ENCODE data around the gene DUOXA1.
"Not testable (repeated sequence)": the region's sequence is repeated elsewhere in the genome, so short reads cannot be mapped to it uniquely, and the experiment has no call there.

DUOXA1 gene

DNA sequence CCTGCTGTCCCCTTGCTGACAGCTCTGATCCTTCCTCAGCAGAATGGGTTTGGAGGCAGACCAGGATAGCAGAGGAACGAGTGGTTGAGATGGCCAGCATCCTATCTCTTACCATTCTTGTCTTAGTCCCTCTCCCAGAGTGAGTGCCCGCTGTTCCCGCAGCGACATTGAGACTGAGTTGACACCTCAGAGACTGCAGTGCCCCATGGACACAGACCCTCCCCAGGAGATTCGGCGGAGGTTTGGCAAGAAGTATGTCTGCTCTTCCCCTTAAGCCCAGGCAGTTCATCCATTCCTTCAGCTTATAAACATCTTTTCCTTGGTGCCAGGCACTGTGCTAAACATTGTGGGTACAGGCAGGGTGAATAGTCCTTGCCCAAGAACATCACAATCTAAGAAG lies 21.3 kb upstream of the DUOXA1 start:
- no peak for DNase-seq

DNA sequence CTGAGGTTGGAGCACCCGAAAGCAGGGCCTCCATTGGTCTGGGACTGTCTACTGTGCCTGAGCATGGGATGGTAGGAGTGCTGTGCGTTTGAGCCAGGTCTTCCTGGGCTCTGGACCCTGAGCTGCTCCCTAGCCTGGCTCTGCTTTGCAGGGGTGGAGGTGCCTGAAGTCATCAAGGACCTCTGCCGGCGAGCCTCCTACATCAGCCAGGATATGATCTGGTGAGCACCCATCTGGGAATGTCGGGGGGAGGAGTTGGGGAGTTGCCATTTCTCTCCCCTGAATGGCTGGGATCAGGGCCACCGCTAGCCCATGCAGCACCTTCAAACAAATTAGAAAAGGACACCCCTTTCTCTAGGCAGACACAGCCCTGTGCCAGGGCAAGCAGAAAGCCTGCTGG lies 20.8 kb upstream of the DUOXA1 start:
- DNase-seq = no peak

DNA sequence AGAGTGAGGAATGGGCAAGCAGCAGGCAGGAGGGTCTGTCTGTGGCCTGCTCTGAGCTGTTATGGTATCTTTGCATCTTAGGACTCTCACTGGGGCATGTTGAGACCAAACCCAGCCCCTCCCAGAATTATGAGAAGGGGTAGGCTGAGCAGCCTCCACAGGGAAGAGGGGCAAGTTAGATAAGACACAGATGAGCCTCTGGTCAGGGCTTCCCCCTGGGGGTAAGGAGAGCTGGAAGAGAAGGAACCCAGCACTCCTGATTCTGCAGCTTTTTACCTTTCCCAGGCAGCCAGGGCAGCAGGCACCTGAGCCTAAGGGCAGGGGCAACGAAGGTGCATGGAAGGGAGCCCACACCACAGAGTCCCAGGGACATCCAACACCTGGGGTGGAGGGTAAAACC lies 19.4 kb upstream of the DUOXA1 start:
- DNase-seq = no peak

DNA sequence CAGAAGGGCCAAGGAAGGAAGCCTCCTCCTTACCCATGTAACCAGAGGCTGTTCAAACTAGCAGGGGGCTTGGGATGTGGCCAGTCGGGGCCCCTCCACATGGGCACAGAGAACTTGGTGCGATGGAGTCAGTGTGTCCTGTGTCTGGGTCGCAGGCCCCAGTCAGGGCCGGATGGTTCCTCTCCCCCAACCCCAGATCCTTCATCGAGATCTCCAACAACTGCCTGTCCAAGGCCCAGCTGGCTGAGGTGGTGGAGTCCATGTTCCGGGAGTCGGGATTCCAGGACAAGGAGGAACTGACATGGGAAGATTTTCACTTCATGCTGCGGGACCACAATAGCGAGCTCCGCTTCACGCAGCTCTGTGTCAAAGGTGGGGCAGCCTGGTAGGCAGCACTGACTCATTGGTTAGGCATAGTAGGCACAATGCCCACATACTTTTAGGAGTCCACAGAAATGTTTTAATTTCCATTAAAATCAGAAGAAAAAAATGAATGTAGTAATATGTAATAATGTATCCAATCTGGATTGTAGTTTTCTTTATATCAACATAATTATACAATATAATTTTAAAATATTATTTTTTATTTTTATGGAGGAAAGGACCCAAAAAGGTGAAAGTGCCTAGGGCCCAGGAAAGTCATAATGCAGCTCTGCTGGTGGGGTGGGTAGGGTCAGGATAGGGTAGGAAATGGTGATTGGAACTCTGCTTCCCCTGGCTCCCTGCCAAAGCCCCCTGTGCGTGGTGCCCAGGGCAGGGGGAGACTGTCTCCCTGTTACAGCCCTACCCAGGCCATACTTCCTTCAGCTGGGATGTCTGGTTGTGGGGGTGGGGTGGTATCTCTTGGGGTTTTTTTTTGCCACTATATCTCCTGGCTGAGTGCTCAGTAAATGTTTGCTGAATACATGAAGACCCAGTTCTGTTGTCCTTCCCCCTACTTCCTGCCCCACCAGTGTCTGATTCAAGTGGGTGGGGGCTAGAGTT lies 18.7 kb upstream of the DUOXA1 start:
- DNase-seq = no peak

DNA sequence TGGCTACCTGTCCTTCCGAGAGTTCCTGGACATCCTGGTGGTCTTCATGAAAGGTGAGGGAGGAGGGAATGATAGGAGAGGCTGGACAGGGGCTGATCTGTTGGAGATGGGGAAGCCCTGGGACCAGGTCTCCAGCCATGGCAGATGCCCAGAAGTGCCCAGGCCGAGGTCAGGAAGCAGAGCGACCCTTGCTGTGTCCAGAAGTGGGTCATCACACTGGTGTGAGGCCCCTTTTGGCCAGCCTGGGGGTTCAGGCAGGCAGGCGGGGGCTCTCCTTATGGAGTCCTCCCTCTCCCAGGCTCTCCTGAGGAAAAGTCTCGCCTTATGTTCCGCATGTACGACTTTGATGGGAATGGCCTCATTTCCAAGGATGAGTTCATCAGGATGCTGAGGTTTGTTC lies 17.9 kb upstream of the DUOXA1 start:
- DNase-seq = no peak

DNA sequence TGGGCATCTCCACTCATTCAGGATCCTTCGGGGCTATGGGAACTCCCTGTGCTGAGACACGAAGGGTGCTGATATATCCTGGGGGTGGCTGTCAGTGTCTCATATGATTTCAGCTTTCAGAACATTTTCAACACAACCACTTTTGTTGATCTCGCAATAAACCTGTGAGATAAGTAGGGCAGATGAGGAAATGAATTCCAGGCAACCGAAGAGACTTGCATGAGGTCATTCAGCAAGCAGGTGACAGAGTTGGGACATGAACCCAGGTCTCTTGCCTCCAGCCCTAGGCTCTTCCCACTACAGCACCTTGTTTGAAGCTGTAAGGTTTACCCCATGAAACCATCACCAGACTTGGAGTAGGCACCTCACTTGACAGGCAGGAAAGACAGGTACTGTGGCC lies 16.7 kb upstream of the DUOXA1 start:
- no peak for DNase-seq

DNA sequence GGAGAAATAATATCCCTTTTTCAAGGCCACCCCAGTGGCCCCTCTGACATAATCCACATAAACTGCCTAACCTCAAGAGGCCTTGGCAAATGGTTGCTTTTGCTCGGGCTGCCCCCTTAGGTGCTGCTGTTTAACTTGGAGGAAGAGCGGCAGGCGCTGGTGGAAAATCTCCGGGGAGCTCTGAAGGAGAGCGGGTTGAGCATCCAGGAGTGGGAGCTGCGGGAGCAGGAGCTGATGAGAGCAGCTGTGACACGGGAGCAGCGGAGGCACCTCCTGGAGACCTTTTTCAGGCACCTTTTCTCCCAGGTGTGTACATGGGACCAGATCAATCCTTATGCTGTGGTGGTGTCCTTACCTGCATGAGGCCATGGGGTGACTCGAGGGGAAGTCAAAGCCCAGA lies 15.1 kb upstream of the DUOXA1 start:
- no peak for DNase-seq

DNA sequence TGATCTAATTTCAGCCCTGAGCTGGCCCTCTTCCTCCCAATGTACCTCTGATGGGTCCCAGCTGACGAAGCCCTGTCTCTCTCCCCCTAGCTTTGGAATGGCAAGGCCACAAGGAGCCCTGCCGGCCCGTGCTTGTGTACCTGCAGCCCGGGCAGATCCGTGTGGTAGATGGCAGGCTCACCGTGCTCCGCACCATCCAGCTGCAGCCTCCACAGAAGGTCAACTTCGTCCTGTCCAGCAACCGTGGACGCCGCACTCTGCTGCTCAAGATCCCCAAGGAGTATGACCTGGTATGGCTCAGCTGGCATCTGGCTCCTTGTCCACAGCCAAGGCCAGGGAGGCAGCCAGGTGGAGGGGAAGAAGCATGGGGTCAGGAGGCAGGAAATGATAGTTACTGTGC lies 14.3 kb upstream of the DUOXA1 start:
- DNase-seq = no peak

DNA sequence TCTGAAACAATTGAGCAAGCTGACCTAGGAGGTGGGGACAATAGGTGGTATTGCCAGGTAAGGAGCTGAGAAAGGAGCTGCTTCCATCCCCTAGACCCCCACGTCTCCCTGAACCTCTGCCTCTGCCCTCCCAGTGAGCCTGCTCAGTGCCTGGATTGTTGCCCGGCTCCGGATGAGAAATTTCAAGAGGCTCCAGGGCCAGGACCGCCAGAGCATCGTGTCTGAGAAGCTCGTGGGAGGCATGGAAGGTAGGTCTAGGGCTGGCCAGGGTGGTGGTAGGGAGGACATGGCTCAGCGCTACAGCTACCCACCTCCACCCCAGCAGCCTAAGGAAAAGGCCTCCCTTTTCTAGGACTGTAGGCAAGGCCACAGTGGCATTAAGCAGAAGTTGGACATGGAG lies 13.4 kb upstream of the DUOXA1 start:
- DNase-seq = no peak

DNA sequence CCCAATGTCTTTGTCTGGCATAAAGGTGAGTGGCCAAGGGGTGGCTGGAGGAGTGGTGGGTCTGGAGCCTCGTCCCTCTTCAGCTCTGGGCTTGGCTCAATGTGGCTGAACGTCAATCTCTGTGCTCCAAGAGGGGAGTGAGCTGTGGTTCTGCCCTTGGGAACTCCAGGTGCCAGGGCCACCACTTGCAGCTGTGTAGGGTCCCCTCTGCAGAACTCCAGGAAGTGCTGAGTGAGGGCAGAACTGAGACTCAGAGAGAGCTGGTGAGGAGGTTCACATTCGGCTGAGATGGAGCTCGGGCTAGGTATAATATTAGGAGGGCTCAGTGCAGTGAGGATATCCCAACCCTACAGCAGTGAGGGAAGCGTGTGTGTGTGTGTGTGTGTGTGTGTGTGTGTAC lies 11.7 kb upstream of the DUOXA1 start:
- DNase-seq = no peak

DNA sequence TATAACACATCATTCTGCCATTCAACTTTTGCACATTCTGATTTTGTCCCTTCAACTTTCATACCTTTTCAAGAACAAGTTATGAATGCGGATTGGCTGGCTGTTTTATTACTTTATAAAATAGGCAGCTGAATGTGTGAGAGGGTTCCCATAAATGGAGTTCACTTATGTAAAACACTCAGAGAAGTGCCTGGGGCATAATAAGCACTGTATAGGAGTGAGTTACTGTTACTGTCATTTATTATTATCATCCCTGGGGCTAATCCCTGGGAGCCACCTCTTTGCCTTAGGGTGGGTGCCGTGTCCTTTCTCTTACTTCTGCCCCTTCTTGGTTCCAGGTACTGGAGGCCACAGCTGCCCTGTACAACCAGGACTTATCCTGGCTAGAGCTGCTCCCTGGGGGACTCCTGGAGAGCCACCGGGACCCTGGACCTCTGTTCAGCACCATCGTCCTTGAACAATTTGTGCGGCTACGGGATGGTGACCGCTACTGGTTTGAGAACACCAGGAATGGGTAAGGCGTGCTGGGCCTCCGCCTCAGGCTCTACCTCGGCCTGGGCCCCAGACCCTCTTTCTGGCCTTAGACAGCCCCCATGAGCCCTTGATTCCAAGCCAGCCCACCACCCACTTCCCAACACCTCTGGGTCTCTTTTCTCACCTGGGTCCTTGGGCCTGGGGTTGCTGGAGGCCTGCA lies 11.0 kb upstream of the DUOXA1 start:
- DNase-seq = no peak

DNA sequence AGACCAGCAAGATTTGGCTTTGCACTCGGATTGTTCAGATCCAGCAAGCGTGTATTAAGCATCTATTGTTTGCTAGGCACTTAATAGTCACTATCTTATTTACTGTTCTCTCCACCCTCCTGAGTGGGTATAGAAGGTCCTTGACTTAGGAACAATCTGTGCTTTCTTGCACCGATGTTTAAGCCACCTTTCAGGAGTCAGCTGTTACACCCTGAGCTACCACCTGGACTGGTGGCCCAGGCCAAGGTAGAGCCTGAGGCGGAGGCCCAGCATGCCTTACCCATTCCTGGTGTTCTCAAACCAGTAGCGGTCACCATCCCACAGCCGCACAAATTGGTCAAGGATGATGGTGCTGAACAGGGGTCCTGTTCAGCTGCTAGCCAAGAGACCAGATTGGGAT lies 10.1 kb upstream of the DUOXA1 start:
- DNase-seq = no peak

DNA sequence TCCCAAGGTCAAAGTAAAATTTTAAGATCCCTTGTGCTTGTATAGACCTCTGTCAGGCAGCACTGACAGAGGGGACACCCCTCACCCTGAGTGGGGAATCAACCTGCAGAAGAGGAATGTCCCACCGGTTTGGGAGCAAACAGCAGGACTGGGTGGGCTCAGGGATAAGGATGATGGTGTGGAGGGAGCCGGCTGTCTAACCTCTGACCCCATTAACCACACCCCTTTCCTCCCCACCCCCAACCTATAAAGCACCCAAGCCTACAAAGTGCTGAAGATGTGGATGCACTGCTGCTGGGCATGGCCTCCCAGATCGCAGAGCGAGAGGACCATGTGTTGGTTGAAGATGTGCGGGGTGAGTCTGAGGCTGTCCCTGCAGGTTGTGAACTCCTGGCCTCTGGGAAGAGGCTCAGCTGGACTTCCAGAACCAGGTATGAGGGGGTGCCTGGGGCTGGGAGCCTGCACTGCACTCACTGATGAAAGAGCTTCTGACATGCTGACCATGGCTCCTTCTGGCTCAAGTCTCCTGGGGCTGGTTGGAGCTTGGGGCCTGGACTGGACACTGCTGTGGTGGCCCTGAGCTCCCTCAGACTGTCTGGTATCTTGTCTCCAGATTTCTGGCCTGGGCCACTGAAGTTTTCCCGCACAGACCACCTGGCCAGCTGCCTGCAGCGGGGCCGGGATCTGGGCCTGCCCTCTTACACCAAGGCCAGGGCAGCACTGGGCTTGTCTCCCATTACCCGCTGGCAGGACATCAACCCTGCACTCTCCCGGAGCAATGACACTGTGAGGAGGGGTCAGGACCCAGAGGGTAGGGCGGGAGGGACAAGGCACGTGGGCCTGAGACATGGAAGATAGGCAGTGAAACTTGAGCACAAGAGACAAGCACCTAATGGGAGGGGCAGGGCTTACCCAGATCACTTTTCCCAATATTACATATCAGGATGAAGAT lies 9.4 kb upstream of the DUOXA1 start:
- no peak for DNase-seq

DNA sequence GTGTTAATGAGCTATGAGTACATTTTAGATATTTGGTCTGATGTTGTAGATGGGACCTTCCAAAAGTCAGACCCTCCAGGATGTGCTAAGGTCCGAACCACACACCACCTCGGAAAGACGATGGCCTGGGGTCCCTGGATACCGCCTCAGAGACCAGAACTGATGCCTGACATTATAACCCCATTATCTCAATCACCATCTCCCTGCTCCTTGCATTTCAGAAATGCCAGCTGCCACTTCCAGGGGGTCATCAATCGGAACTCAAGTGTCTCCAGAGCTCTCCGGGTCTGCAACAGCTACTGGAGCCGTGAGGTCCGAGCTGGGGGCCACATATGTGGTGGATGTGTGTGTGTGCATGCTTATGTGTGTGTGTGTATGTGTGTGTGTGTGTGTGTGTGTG lies 8.0 kb upstream of the DUOXA1 start:
- DNase-seq = no peak

DNA sequence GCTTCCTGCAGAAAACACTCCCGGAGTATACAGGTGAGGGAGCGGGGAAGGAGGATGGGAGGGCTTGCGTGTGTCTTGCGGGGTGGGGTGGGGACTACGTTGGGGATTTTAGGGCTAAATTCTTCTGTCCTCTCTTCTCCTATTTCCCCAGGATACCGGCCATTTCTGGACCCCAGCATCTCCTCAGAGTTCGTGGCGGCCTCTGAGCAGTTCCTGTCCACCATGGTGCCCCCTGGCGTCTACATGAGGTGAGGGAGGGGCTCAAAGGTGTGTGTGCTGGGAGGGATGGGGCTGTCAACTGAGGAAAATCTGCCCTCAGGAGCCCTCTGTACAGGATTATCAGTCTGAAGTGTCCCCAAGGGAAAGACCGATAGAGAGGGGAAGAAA lies 6.7 kb upstream of the DUOXA1 start:
- DNase-seq = no peak

DNA sequence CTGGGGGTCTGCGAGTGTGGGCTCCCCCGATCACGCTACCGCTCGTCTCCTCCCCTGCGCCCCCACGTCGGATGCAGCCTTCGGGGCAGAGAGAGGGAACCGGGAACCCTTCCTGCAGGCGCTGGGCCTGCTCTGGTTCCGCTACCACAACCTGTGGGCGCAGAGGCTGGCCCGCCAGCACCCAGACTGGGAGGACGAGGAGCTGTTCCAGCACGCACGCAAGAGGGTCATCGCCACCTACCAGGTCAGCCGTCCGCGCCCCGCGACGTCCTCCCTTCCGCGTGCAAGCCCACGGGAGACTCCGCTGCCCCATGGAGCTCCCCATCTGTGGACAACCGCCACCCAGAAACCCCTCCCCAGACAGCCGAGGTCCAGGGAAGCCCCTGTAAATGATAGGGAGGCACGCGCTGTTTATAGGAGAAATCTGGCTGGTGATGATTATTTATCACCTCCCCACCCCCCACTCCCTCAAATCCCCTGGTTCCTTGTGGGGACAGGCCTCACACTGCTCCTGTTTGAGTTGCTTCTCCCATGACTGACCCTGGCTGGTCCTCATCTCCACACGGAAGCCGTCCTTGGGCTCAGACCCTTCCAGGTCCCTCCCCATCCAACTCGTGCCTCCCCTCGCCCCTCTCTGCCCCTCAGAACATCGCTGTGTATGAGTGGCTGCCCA lies 6.2 kb upstream of the DUOXA1 start:
- DNase-seq = not testable (repeated sequence)

DNA sequence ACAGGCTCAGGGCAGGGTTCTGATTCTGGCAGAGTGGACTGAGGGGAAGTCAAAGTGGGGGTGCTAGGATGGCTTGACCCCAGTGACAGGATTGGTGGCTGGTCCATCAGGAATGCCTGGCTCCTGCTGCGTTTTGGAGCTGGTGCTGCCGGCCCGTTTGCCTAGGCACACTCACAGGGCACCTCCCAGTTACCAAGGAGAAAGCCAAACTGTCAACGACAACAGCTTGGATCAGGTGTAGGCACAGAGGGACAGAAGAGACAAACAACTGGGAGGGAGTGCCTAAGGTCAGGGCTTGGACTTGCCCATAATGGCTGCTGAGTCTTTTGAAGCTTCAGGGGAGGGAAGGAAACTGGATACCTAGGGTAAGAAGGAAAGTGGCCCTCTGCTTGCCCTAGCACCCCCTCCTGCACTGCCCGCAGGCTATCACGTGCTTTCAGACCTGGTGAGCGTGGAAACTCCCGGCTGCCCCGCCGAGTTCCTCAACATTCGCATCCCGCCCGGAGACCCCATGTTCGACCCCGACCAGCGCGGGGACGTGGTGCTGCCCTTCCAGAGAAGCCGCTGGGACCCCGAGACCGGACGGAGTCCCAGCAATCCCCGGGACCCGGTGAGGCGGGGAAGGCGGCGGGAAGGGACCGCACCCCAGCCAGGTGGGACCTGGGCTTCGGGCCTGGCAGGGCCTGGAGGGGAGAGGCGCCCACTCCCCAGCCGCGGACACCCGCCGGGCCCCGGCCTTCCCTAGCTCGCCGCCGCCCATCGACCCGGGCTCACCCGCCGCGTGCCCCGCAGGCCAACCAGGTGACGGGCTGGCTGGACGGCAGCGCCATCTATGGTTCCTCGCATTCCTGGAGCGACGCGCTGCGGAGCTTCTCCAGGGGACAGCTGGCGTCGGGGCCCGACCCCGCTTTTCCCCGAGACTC lies 5.3 kb upstream of the DUOXA1 start:
- peak in 1 of 14 donors; percentile 7 for DNase-seq

DNA sequence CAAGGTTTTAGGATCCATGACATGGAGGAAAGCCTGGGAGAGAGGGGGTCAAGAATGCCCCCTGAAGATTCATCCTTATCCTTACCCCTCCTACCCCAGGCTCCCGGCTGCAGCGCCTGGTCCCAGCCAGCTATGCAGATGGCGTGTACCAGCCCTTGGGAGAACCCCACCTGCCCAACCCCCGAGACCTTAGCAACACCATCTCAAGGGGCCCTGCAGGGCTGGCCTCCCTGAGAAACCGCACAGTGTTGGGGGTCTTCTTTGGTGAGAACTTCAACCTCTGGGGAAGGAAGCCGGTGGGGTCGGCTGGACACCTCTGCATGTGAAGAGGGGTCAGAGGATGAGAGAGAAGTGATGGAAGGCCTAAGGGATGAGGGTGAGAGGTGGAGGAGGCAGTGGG lies 4.4 kb upstream of the DUOXA1 start:
- DNase-seq = no peak

DNA sequence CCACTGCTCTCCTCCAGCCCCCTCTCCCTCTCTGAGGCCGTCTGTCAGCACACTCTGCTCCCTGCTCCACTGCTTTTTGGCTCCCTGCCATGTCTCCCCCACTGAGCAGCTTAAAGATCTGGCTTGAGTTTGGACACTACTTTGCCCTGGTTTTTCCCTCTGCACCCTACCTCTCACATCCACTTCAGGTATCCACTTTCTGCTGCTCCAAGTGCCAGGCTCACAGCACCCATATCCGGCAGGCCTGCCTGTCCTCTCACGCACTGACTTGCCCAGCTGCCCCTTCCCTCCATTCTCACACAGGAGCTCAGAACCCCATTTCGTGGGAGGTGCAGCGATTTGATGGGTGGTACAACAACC lies 3.9 kb upstream of the DUOXA1 start:
- DNase-seq = no peak

DNA sequence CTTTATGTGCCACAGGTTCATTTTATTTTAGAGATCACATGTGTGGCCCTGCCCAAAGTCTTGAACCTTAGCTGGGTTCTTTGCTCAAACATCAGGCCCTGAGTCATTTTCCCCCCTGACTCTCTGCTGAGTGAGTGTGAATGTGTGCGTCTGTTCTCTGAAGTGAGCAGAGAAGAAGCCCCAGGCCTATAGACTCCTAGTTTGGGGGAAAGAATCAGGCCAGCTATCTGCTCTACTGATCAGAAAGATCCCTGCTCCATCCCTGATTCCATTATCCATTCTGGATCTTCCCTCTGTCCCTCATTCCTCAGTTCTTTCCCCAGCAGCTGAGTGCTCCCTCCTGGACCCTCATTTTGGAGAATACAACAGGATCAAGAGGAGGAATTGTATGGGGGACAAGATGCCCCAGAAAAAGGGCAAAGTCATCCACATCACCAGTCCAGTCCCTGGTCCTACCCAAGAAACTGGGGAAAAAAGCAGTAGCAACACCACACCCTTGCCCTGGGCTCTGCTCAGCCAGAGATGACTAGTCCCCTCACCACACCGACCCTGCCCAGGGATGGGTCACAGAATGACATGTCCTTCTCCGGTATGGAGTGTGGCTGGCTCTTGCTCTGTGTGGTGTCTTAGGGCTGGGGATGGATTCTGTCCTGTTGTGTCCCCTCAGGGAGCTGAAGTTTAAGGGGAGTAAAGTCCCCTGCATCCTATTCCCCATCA lies 3.3 kb upstream of the DUOXA1 start:
- DNase-seq = no peak

DNA sequence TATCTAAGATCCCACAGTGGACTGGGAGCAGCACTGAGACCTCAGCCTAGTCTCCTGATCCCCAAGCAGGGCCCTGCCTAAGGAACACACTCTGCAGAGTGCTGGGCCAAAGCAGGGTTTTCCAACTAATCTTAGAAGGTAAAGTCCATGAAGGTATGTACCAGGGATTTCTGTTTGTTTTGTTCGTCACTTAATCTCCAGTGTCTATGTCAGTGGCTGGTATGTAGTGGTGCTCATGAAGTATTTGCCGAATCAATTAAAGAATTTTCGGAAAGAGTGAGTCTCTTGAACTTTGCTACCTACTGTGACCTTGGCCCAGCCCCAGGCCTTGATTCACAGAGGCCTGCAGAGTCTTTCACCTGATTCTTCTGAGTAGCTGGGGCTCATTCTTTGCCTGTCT lies 1.8 kb upstream of the DUOXA1 start:
- no peak for DNase-seq

Data from C1 segment of cervical spinal cord (tissue), 14 donors.